Uterus (tissue), 4 donors: ENCODE measurements around the gene KLF6. TPM values are rescaled to one million over a fixed set of nuclear protein-coding genes. Genes with fewer than 3 reads are reported as not detected.

Experiments used
- DNase-seq, 2 donors: peaks; one replicate each; pipeline ENCODE4 v3.0.0-alpha.2; 2019 to 2020
- H3K27ac ChIP-seq, 2 donors: fragments of 200-600 bp; sonication (generic); 1 replicate in 1 of 2; 2 replicates in 1 of 2; pipeline ENCODE4 v1.5.1; 2016 to 2018
- H3K27me3 ChIP-seq, 2 donors: fragments of 200-600 bp; sonication (generic); one replicate each; pipeline ENCODE4 v1.5.1; 2018 to 2019; ENCODE audit warnings: control low read depth in 1 of 2
- H3K36me3 ChIP-seq, 2 donors: fragments of 200-600 bp; sonication (generic); one replicate each; pipeline ENCODE4 v1.5.1; 2019; ENCODE audit warnings: control low read depth in 1 of 2
- H3K4me1 ChIP-seq, 2 donors: fragments of 200-600 bp; sonication (generic); one replicate each; pipeline ENCODE4 v1.5.1; 2018 to 2019; ENCODE audit warnings: control low read depth in 1 of 2
- H3K4me3 ChIP-seq, 2 donors: fragments of 200-600 bp; sonication (generic); 1 replicate in 1 of 2; 2 replicates in 1 of 2; pipeline ENCODE4 v1.5.1; 2018 to 2019; ENCODE audit warnings: mild to moderate bottlenecking in 1 of 2
- H3K9me3 ChIP-seq, 2 donors: fragments of 200-600 bp; sonication (generic); one replicate each; pipeline ENCODE4 v1.5.1; 2019; ENCODE audit warnings: control low read depth in 1 of 2
- CTCF ChIP-seq, 4 experiments: fragments of 200-600 bp in 2 of 4; fragments of 450-650 bp in 2 of 4; sonication (generic) in 2 of 4; IDR thresholded peaks; one replicate each; pipeline ENCODE4 v1.5.1; 2016 to 2019; ENCODE audit warnings: antibody characterized with exemption in 4 of 4, mild to moderate bottlenecking in 2 of 4, moderate library complexity in 1 of 4
- POLR2A ChIP-seq, 2 donors: fragments of 450-650 bp; IDR thresholded peaks; one replicate each; pipeline ENCODE4 v1.6.1; 2016; ENCODE audit warnings: antibody characterized with exemption in 2 of 2, mild to moderate bottlenecking in 1 of 2, moderate library complexity in 1 of 2
- intact Hi-C: fragments of 100-400 bp; cut with DNase I; formaldehyde crosslinking; loops from one replicate; pipeline ENCODE4 v1.15.1; 2023; ENCODE audit warnings: low total_unique reads
- total RNA-seq, 4 donors: library from RNA; depleted of rRNA in 3 of 4; stranded (reverse); fragments of >200 nt in 3 of 4; gene quantifications; one replicate each; pipeline versions ENCODE4 v1.1.0 to v1.2.4, GENCODE V29; 2014 to 2023
- donor health status: DM: yes; HTN: yes; CAD: no.

Gene KLF6
- total RNA-seq, 4 donors from 2014 or later: 47.9 to 128 (median 87.4) TPM

- no peaks in the 10 kb centered on the region for H3K4me1 ChIP-seq
- TF ChIP-seq CTCF (IDR thresholded peaks at IDR 0.05): no peak
- TF ChIP-seq POLR2A (IDR thresholded peaks at IDR 0.05): no peak
- no peak overlapping the region for H3K27ac ChIP-seq
- H3K36me3 ChIP-seq: no peaks in the 10 kb centered on the region
- intact Hi-C loops: no loop called here
- DNase-seq: no peak
- H3K27me3 ChIP-seq: no peaks in the 10 kb centered on the region
- H3K4me3 ChIP-seq: no peak overlapping the region
- H3K9me3 ChIP-seq: no peaks in the 10 kb centered on the region
Measured at GRCh38 chr10:3729397-3729976, 55.5 kb downstream of the KLF6 start.

- no peak for TF ChIP-seq CTCF (IDR thresholded peaks at IDR 0.05)
- TF ChIP-seq POLR2A (IDR thresholded peaks at IDR 0.05): no peak
- DNase-seq: no peak
- Histone ChIP-seq H3K4me3 (no peak overlapping the region), H3K27me3 (no peaks in the 10 kb centered on the region), H3K27ac (no peak overlapping the region), H3K36me3 (no peaks in the 10 kb centered on the region), H3K9me3 (no peaks in the 10 kb centered on the region), H3K4me1 (no peaks in the 10 kb centered on the region)
- intact Hi-C loops: no loop called here
Measured at GRCh38 chr10:3728563-3728962, 56.4 kb downstream of the KLF6 start.

- Histone ChIP-seq H3K27ac (no peak overlapping the region), H3K36me3 (no peaks in the 10 kb centered on the region), H3K9me3 (no peaks in the 10 kb centered on the region), H3K4me1 (no peaks in the 10 kb centered on the region), H3K4me3 (no peak overlapping the region), H3K27me3 (no peaks in the 10 kb centered on the region)
- DNase-seq: no peak
- intact Hi-C loops: no loop called here
- TF ChIP-seq POLR2A (IDR thresholded peaks at IDR 0.05): no peak
- TF ChIP-seq CTCF (IDR thresholded peaks at IDR 0.05): no peak
Measured at GRCh38 chr10:3727268-3727667, 57.7 kb downstream of the KLF6 start.
